ENCODE measurements around the gene CLNS1A. TPM values are rescaled to one million over a fixed set of nuclear protein-coding genes. Genes with fewer than 3 reads are reported as not detected.
"Not testable (repeated sequence)": the region's sequence is repeated elsewhere in the genome, so short reads cannot be mapped to it uniquely, and the experiment has no call there.

CLNS1A gene
- total RNA-seq, 2 donors from 2014 or later, result 98.4 to 140 TPM

DNA sequence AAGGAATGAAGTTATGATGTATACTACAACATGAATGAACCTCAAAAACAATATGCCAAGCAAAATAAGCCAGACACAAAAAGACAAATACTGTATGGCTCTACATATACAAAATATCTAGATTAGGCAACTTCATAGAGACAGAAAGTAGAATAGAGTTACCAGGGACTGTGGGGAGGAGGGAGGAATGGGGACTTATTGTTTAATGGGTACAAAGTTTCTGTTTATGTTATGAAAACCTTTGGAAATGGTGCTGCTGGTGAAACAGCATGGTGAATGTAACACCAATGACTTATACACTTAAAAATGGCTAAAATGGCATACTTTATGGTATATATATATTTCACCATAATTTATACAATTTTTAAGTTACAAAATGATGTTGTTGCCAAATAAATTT, 43.7 kb downstream of the CLNS1A start:
- no peak overlapping the region for H3K27ac Mint-ChIP-seq
- no peaks in the 10 kb centered on the region for H3K9me3 Mint-ChIP-seq
- H3K36me3 Mint-ChIP-seq, result no peaks in the 10 kb centered on the region
- no peaks in the 10 kb centered on the region for H3K27me3 Mint-ChIP-seq
- no peak for DNase-seq (ENCODE audit: low spot score)
- no peak overlapping the region for H3K4me3 Mint-ChIP-seq
- no peak for ATAC-seq
- peaks cover 10 to 11% of the 10 kb centered on the region in 2 donors for H3K4me1 Mint-ChIP-seq (ENCODE audit: low read depth in 2 of 2)

DNA sequence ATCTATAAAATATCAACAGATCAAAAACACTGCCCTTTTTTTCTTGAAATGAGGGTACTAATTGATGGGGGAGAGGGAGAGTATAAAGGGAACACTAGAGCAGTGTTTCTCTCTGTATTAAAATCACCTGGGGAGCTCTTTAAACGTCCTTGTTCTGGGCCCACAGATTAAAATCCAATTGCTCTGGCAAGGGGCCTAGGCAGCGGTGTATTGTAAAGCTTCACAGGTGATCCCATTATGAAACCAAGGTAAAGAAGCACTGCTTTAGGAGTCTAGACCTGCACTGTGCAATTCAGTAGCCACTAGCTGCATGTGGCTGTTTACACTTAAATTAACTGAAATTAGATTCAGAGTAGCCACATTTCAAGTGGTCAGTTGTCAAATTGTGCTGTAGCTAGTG, 44.9 kb downstream of the CLNS1A start:
- Mint-ChIP-seq H3K9me3 (no peaks in the 10 kb centered on the region), H3K27ac (no peak overlapping the region), H3K36me3 (no peaks in the 10 kb centered on the region), H3K4me1 (ENCODE audit: low read depth in 2 of 2) (peaks cover 14 to 16% of the 10 kb centered on the region in 2 donors), H3K27me3 (no peaks in the 10 kb centered on the region), H3K4me3 (no peak overlapping the region)
- DNase-seq (ENCODE audit: low spot score) (no peak), ATAC-seq (no peak)

DNA sequence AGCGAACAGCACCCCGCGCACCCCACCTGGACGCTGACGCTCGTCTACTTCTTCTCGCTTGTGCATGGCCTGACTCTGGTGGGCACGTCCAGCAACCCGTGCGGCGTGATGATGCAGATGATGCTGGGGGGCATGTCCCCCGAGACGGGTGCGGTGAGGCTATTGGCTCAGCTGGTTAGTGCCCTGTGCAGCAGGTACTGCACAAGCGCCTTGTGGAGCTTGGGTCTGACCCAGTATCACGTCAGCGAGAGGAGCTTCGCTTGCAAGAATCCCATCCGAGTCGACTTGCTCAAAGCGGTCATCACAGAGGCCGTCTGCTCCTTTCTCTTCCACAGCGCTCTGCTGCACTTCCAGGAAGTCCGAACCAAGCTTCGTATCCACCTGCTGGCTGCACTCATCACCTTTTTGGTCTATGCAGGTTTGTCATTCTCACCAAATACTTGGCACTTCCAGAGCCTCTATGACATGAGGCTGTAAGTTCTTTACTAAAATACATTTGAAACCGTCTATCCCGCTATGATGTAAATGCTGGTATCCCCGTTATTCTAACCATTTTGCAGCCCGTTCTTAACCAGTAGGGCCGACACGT, 47.3 kb downstream of the CLNS1A start:
- Mint-ChIP-seq H3K9me3 (no peaks in the 10 kb centered on the region), H3K27ac (peak overlapping the region in 1 of 2 donors; percentile 35), H3K4me1 (ENCODE audit: low read depth in 2 of 2) (peaks cover 14 to 16% of the 10 kb centered on the region in 2 donors), H3K27me3 (peaks cover 8 to 13% of the 10 kb centered on the region in 2 donors), H3K36me3 (no peaks in the 10 kb centered on the region), H3K4me3 (peak overlapping the region; percentile 76)
- peak in 1 of 2 donors; percentile 41 for ATAC-seq
- DNase-seq (ENCODE audit: low spot score), result no peak

DNA sequence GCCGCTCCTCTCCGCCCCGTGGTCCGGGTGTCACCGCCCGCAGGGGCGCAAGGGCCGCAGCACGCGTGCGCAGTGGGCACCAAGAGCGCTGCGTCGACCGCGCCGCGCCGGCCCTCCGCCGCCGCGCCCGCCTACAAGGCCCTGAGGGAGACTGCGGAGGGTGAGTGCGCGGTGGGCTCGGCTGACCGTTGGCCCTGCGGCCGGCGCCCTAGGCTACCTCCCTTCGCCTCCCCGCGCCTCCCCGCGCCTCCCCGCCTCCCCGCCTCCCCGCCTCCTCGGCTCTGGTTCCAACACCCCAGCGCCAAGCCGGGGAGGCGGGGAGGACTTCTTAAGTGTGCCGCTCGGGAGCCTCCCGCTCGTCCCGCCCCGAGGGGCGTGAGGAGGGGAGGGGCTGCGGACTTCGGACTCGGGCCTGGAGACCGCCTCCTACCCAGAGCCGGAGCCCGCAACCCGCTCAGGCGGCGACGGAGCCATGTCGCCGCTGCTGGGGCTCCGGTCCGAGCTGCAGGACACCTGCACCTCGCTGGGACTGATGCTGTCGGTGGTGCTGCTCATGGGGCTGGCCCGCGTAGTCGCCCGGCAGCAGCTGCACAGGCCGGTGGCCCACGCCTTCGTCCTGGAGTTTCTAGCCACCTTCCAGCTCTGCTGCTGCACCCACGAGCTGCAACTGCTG, 47.9 kb downstream of the CLNS1A start, which contains the start of gene AQP11:
Gene AQP11 (plus strand): TSS at position 433 of the 673 bp plus-strand sequence. CDS start 40 bp downstream, at position 473.
- Mint-ChIP-seq H3K27me3 (peaks cover 8 to 19% of the 10 kb centered on the region in 2 donors), H3K36me3 (no peaks in the 10 kb centered on the region), H3K4me3 (peak within 1 kb of the TSS; percentile 79), H3K9me3 (no peaks in the 10 kb centered on the region), H3K4me1 (ENCODE audit: low read depth in 2 of 2) (peaks cover 14 to 16% of the 10 kb centered on the region in 2 donors), H3K27ac (peak within 1 kb of the TSS in 1 of 2 donors; percentile 35)
- DNase-seq (ENCODE audit: low spot score) (peak; percentile 89), ATAC-seq (peak; percentile 93 to 96)

DNA sequence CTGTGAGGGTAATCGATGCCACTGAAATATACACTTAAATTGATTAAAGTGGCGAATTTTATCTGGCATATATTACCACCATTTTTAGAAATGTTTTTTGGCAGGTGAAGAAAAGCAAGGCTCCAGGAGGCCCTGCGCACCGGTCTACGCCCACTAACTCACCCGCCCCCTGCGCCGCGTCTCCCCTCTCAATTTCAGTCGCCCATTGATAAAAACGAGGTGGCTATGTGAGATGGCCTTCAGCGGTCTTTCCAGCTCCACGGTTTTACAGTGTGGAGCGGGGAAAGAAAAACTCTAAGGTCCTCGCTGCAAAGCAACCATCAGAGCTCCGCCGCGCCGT, 48.4 kb downstream of the CLNS1A start:
- H3K4me3 Mint-ChIP-seq, result peak overlapping the region; percentile 79
- no peak overlapping the region for H3K27ac Mint-ChIP-seq
- peaks cover 8 to 19% of the 10 kb centered on the region in 2 donors for H3K27me3 Mint-ChIP-seq
- H3K4me1 Mint-ChIP-seq (ENCODE audit: low read depth in 2 of 2), result peaks cover 14 to 16% of the 10 kb centered on the region in 2 donors
- no peaks in the 10 kb centered on the region for H3K36me3 Mint-ChIP-seq
- ATAC-seq (peak; percentile 22 to 25), DNase-seq (ENCODE audit: low spot score) (no peak)
- H3K9me3 Mint-ChIP-seq, result no peaks in the 10 kb centered on the region

DNA sequence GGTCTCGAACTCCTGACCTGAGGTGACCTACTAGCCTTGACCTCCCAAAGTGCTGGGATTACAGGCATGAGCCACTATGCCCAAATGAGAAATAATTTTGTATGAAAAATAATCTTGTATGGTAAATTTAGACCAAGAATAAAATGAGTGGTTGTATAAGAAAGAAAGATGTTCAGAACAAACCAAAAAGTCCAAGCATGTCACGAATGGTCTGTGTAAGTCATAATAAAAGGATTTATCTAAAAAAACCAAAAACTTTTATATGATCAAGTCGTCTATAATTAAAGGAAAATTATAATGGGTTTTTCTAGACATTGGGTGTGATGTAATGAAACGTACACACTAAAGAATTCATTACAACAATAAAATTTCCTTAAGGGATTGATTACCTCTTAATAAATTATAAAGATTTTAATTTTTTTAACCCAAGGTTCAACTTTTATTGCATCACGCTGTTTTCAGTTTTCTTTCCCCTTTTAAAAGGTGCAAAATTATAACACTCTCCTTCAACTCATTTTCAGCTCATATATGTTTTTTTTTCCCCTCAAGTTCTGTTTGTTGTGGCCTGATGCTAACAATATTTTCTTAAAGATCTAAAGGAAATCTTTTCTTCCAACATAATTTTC, 56.8 kb downstream of the CLNS1A start:
- ATAC-seq, result no peak
- no peak overlapping the region for H3K27ac Mint-ChIP-seq
- H3K4me3 Mint-ChIP-seq, result no peak overlapping the region
- H3K36me3 Mint-ChIP-seq, result peaks cover 14% of the 10 kb centered on the region
- no peak for DNase-seq (ENCODE audit: low spot score)
- H3K9me3 Mint-ChIP-seq, result no peaks in the 10 kb centered on the region
- H3K27me3 Mint-ChIP-seq, result peaks cover 0 to 15% of the 10 kb centered on the region in 2 donors
- H3K4me1 Mint-ChIP-seq (ENCODE audit: low read depth in 2 of 2), result no peaks in the 10 kb centered on the region

DNA sequence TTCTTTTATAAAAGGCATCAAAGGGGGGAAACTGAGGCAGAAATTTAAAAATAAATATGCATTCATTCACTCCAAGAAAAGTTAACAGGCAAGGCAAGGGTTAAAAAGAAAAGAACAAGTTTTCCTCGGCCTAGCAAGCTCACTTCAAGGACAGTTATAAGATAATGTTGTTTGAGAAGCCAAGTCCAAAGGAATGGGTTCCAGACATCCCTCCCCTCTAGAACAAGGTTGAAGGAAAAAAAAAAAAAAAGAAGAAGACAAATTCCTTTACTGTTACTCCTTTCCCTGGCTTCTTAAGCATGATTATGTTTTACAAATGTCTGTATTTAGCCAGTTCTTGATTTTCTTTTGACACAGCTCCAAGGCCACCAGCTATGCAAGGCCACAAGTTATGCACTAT, 62.2 kb downstream of the CLNS1A start:
- not testable (repeated sequence) for H3K4me3 Mint-ChIP-seq; H3K27me3 Mint-ChIP-seq; H3K9me3 Mint-ChIP-seq; H3K4me1 Mint-ChIP-seq (ENCODE audit: low read depth in 2 of 2); DNase-seq (ENCODE audit: low spot score); H3K27ac Mint-ChIP-seq; ATAC-seq; H3K36me3 Mint-ChIP-seq

DNA sequence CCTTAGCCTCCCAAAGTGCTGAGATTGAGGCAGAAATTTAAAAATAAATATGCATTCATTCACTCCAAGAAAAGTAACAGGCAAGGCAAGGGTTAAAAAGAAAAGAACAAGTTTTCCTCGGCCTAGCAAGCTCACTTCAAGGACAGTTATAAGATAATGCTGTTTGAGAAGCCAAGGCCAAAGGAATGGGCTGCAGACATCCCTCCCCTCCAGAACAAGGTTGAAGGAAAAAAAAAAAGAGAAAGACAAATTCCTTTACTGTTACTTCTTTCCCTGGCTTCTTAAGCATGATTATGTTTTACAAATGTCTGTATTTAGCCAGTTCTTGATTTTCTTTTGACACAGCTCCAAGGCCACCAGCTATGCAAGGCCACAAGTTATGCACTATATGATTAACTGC, 66.7 kb downstream of the CLNS1A start:
- H3K4me1 Mint-ChIP-seq (ENCODE audit: low read depth in 2 of 2); H3K9me3 Mint-ChIP-seq; DNase-seq (ENCODE audit: low spot score); H3K4me3 Mint-ChIP-seq; H3K27ac Mint-ChIP-seq; H3K36me3 Mint-ChIP-seq; ATAC-seq: not testable (repeated sequence)
- H3K27me3 Mint-ChIP-seq, result peaks cover 9 to 20% of the 10 kb centered on the region in 2 donors

DNA sequence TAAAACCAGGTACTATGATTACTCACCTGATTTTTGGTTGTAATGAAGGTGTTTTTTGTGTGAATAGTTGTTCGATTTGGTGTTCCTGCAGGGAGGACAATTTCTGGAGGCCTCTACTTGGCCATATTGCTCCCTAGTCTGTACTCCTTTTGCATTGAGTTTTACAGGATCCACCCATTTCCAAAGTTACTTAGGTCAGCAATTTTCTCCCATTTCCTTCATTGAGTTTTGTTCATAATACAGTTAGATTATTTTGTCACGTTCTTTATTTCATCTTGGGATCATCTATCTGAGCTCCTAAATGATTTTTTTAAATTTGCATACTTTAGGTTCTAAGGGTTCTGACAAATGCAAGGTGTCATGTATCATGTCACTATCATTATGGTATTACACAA, 67.9 kb downstream of the CLNS1A start:
- H3K36me3 Mint-ChIP-seq, result peaks cover 5% of the 10 kb centered on the region
- H3K9me3 Mint-ChIP-seq, result no peaks in the 10 kb centered on the region
- ATAC-seq (no peak), DNase-seq (ENCODE audit: low spot score) (no peak)
- no peak overlapping the region for H3K4me3 Mint-ChIP-seq
- no peak overlapping the region for H3K27ac Mint-ChIP-seq
- peaks cover 12 to 27% of the 10 kb centered on the region in 2 donors for H3K27me3 Mint-ChIP-seq
- H3K4me1 Mint-ChIP-seq (ENCODE audit: low read depth in 2 of 2), result no peaks in the 10 kb centered on the region

DNA sequence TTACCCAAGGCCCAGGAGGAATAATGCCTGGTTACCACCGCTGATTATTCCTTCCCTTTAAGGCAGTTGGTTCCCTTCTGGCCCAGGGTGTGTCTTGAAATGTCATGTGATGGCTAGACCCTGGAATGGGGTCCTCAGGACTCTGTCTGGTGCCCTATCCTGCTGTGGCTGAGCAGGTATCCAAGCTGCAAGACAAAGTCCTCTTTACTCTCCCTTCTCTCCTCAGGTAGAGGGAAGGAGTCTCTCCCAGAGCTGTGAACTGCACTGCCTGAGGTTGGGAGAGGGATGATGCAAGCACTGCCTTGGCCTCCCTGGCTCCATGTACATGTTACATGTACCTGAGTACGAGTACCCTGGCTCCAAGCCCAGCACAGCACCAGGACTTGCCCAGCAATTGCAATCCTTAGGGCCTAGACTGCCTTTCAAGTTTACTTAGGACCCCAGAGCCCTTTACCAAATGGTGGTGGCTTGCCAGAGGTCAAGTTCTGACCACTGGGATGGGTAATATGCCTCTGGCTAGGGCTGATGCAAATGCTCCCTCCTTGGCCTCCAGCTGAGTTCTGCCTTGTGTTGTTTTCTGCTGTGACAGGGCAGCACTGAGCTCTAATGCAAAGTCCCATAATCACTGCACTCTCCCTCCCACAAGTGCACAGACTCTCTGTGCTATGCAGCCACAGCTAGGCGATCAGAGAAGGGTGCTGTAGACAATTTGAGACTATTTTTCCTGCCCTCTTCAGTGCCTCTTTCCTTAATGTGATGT, 68.5 kb downstream of the CLNS1A start:
- peaks cover 5% of the 10 kb centered on the region for H3K36me3 Mint-ChIP-seq

DNA sequence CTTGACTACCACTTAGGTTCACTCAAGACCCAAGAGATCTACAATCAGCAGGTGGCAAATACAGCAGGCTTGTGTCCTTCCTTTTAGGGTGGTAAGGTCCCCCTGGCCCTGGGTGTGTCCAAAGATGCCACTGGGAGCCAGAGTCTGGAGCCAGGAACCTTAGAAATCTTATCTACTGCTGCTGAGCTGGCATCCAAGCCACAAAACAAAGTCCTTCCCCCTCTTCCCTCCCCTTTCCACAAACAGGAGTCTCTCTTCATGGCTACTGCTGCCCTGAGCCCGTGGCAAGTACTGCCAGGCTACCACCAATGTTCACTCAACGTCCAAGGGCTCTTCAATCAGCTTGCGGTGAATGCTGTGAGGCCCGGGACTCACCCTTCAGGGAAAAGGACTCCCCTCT, 69.3 kb downstream of the CLNS1A start:
- no peak for ATAC-seq
- H3K9me3 Mint-ChIP-seq, result no peaks in the 10 kb centered on the region
- no peak overlapping the region for H3K4me3 Mint-ChIP-seq
- no peaks in the 10 kb centered on the region for H3K4me1 Mint-ChIP-seq (ENCODE audit: low read depth in 2 of 2)
- peaks cover 17 to 39% of the 10 kb centered on the region in 2 donors for H3K27me3 Mint-ChIP-seq
- H3K36me3 Mint-ChIP-seq, result peaks cover 5% of the 10 kb centered on the region
- DNase-seq (ENCODE audit: low spot score), result no peak
- H3K27ac Mint-ChIP-seq, result no peak overlapping the region

More for the DNA sequence above, 68.5 kb downstream of the CLNS1A start:
- no peak overlapping the region for H3K27ac Mint-ChIP-seq
- no peak for ATAC-seq
- no peak overlapping the region for H3K4me3 Mint-ChIP-seq
- no peaks in the 10 kb centered on the region for H3K9me3 Mint-ChIP-seq
- H3K27me3 Mint-ChIP-seq, result peaks cover 15 to 33% of the 10 kb centered on the region in 2 donors
- H3K4me1 Mint-ChIP-seq (ENCODE audit: low read depth in 2 of 2), result no peaks in the 10 kb centered on the region
- no peak for DNase-seq (ENCODE audit: low spot score)

Data from natural killer cell treated with Interleukin-12 subunit alpha and Interleukin-12 subunit beta and Interleukin-15 and Interleukin-18, amount 100 ng/mL, for 72 hours (primary cell).